ENCODE data around the gene ZBTB21.

Gene ZBTB21

DNA sequence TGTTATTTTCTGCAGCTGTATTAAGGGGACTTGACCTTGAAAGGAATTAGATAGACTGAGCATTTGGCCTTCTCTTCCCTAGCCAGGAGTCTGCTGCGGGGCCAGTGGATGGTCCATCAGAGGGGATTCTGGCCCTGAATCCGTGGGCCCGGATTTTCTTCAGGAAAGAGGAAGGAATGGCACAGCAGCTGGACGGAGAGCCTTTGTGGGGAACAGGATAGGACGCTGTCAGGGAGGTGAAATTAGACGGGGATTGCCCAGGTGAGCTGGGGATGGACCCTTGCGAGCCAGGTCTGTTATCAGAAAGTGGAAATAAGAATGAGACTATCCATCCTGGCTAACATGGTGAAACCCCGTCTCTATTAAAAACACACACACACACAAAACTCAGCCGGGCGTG lies 54.6 kb downstream of the ZBTB21 start:
- TF ChIP-seq, protein P1, sequence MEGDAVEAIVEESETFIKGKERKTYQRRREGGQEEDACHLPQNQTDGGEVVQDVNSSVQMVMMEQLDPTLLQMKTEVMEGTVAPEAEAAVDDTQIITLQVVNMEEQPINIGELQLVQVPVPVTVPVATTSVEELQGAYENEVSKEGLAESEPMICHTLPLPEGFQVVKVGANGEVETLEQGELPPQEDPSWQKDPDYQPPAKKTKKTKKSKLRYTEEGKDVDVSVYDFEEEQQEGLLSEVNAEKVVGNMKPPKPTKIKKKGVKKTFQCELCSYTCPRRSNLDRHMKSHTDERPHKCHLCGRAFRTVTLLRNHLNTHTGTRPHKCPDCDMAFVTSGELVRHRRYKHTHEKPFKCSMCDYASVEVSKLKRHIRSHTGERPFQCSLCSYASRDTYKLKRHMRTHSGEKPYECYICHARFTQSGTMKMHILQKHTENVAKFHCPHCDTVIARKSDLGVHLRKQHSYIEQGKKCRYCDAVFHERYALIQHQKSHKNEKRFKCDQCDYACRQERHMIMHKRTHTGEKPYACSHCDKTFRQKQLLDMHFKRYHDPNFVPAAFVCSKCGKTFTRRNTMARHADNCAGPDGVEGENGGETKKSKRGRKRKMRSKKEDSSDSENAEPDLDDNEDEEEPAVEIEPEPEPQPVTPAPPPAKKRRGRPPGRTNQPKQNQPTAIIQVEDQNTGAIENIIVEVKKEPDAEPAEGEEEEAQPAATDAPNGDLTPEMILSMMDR (IDR thresholded peaks at IDR 0.05; ENCODE audit: control insufficient read depth, extremely low read depth, insufficient read depth): no peak
- H3K4me3 ChIP-seq (ENCODE audit: low read depth, low read length): no peak overlapping the region
- no peak for DNase-seq (ENCODE audit: low read depth)

DNA sequence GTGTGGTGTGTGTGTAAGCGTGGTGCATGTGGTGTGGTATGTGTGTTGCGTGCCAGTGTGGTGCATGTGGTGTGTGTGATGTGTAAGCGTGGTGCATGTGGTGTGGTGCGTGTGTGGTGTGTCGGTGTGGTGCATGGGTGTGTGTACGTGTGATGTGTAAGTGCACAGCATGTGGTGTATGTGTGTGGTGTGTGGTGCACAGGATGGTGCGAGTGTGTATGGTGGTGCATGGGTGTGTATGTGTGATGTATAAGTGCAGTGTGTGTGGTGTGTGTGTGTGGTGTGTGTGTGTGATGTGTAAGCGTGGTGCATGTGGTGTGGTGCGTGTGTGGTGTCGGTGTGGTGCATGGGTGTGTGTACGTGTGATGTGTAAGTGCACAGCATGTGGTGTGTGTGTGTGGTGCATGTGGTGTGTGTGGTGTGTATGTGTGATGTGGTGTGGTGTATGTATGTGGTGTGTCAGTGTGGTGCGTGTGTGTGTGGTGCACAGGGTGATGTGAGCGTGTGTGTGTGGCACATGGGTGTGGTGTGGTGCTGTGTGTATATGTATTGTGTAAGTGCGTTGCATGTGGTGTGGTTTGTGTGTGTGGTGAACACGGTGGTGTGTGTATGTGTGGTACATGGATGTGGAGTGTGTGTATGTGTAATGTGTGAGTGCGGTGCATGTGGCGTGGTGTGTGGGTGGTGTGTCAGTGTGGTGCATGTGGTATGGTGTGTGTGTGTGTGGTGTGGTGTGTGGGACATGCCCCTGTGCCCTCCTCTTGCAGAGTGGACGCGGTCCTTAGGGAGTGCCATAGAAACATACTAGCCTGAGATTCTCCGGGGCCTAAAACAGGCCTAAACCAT lies 55.3 kb downstream of the ZBTB21 start:
- no peak overlapping the region for H3K4me3 ChIP-seq (ENCODE audit: low read depth, low read length)
- TF ChIP-seq, protein P1 (IDR thresholded peaks at IDR 0.05; ENCODE audit: control insufficient read depth, extremely low read depth, insufficient read depth): no peak

DNA sequence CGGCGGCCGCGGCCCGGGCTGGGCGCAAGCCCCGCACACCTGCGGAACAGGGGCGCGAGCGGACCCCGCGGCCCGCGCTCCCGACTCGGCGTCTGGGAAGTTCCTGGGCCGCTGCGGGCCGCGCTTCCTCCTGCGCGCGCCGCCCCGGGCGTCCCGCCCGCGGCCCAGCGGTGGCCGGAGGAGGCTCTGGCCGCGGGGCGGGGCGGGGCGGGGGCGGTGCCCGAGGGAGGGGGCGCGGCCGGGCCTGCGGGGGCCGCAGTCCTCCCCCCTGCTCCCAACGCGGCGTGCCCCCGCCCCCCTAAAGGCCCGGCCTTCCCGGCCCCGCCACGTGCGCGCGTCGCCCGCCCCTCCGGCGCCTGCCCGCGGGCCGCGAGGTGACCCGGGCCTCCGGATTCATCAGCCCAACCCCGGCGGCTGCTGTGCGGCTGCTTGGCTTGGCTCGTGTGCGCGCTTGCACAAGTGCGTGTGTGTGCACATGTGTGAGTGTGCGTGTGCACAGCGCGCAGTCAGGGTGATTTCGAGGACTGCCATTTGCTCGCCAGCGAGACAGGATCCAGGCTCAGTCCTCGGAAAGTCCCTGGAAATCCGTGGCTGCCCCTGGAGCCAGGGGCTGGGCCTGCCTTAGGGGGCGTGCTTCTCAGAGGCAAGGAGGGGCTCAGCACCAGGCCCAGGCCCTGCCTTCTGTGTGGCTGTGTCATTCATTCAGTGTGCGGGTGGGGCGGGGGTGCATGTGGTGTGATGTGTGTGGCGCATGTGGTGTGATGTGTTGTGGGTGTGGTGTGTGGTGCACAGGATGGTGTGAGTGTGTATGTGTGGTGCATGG lies 56.1 kb downstream of the ZBTB21 start, which contains the start of gene C2CD2:
Gene C2CD2, minus strand, starts transcription at position 188 of the 823 bp plus-strand sequence. CDS start 370 bp downstream, outside the sequence.
- TF ChIP-seq, protein P1 (IDR thresholded peaks at IDR 0.05; ENCODE audit: control insufficient read depth, extremely low read depth, insufficient read depth): no peak
- peak within 1 kb of the TSS; percentile 72 for H3K4me3 ChIP-seq (ENCODE audit: low read depth, low read length)

More for the DNA sequence above, 55.3 kb downstream of the ZBTB21 start:
- DNase-seq (ENCODE audit: low read depth): no peak

DNA sequence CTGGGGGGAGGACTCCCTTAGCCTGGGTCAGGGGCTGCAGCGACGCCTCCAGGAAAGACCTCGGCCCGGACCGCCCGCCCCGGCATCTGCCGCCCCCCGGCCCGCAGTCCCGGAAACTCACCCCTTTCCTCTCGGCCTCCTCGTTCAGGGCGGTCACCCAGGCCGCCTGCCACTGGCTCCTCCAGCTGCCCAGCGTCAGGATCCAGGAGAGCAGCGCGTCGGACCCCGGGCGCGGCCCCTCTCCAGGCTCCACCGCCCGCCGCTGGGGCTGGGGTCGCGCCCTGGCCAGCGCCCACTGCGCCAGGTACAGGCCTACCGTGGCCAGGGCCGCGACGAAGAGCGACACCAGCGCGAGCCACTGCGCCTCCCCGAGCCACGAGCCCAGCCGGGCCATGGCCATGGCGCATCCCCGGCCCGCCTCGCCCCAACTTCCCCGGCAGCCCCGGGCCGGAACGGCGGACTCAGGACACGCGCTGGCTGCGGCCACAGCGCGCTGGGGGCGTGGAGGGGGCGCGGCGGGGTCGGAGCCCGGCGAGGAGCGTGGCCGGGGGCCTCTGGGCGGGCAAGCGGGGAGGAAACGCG lies 56.8 kb downstream of the ZBTB21 start:
- TF ChIP-seq, protein P1 (IDR thresholded peaks at IDR 0.05; ENCODE audit: control insufficient read depth, extremely low read depth, insufficient read depth): no peak
- H3K4me3 ChIP-seq (ENCODE audit: low read depth, low read length): peak overlapping the region; percentile 72

More for the DNA sequence above, 56.1 kb downstream of the ZBTB21 start, which contains the start of gene C2CD2:
- DNase-seq (ENCODE audit: low read depth): no peak

GRCh38 chr21:41952568-41953248 lies 57.5 kb downstream of the ZBTB21 start:
- H3K4me3 ChIP-seq (ENCODE audit: low read depth, low read length): peak overlapping the region; percentile 72
- TF ChIP-seq, protein P1 (IDR thresholded peaks at IDR 0.05; ENCODE audit: control insufficient read depth, extremely low read depth, insufficient read depth): no peak
- DNase-seq (ENCODE audit: low read depth): no peak

More for the DNA sequence above, 56.8 kb downstream of the ZBTB21 start:
- no peak for DNase-seq (ENCODE audit: low read depth)

Data from LNCaP clone FGC (cell line).